Suppressor macrophage treated with lipopolysaccharide for 4 hours (primary cell): ENCODE measurements around the gene DAZAP2.
A peak's percentile ranks its signal among the peaks of the same experiment; 100 is the strongest.
"Not testable (repeated sequence)": the region's sequence is repeated elsewhere in the genome, so short reads cannot be mapped to it uniquely, and the experiment has no call there.

Source experiments
- DNase-seq: peaks from one replicate; pipeline ENCODE4 v3.0.0-alpha.2; 2020

Gene DAZAP2

GRCh38 chr12:51247523-51248206, 9.0 kb downstream of the DAZAP2 start:
- DNase-seq: no peak

GRCh38 chr12:51253276-51253675, 14.7 kb downstream of the DAZAP2 start:
- DNase-seq: no peak

- no peak for DNase-seq
These were observed 15.9 kb downstream of the DAZAP2 start for GRCh38 chr12:51254536-51254935.

- not testable (repeated sequence) for DNase-seq
These were observed 21.0 kb downstream of the DAZAP2 start for GRCh38 chr12:51259600-51259999.

- DNase-seq: peak; percentile 15
These were observed 24.1 kb downstream of the DAZAP2 start for GRCh38 chr12:51262758-51263177.

GRCh38 chr12:51263341-51263740, 24.7 kb downstream of the DAZAP2 start:
- DNase-seq: no peak

- no peak for DNase-seq
These were observed 25.7 kb downstream of the DAZAP2 start for GRCh38 chr12:51264297-51264696.

GRCh38 chr12:51265024-51265423, 26.4 kb downstream of the DAZAP2 start:
- no peak for DNase-seq

GRCh38 chr12:51269174-51270066, 30.8 kb downstream of the DAZAP2 start:
- peak; percentile 19 for DNase-seq

- DNase-seq: peak; percentile 54
These were observed 31.7 kb downstream of the DAZAP2 start, which contains the start of gene SMAGP for GRCh38 chr12:51270067-51270950. SMAGP (minus strand) TSS chr12:51270415; CDS start chr12:51269278, 1,137 bp downstream.

GRCh38 chr12:51270951-51271518, 32.4 kb downstream of the DAZAP2 start:
- no peak for DNase-seq

- not testable (repeated sequence) for DNase-seq
These were observed 34.2 kb downstream of the DAZAP2 start for GRCh38 chr12:51272810-51273209.

GRCh38 chr12:51275088-51275487, 36.5 kb downstream of the DAZAP2 start:
- DNase-seq: no peak

- DNase-seq: no peak
These were observed 42.7 kb downstream of the DAZAP2 start for GRCh38 chr12:51281202-51281924.

GRCh38 chr12:51285843-51286242, 47.2 kb downstream of the DAZAP2 start:
- no peak for DNase-seq

- peak; percentile 81 for DNase-seq
These were observed 53.2 kb downstream of the DAZAP2 start for GRCh38 chr12:51291603-51292513.
